Fibroblast of pulmonary artery (primary cell): Measurements from ENCODE around the gene ARL4C.

ENCODE experiments used
- DNase-seq: peaks from one replicate; pipeline ENCODE4 v3.0.0-alpha.2; 2010; ENCODE audit warnings: low read depth
- H3K4me3 ChIP-seq: replicated peaks from 2 replicates; pipeline ENCODE4 v1.5.1; 2011; ENCODE audit warnings: low read depth, mild to moderate bottlenecking, control low read depth, low read length, moderate library complexity
- CTCF ChIP-seq: IDR thresholded peaks from 2 replicates; pipeline ENCODE4 v1.5.1; 2011; ENCODE audit warnings: mild to moderate bottlenecking, control low read depth, low read length, inconsistent platforms; ENCODE audit errors: missing control alignments

Gene ARL4C

GRCh38 chr2:234496835-234497593 is at the start of gene ARL4C:
Gene ARL4C (minus strand): TSS chr2:234497081. CDS start chr2:234496586, 495 bp downstream.
- peak; percentile 63 for DNase-seq
- H3K4me3 ChIP-seq = peak within 1 kb of the TSS; percentile 66
- no peak for TF ChIP-seq CTCF

- DNase-seq = peak; percentile 60
- peak; percentile 84 for TF ChIP-seq CTCF
- no peak overlapping the region for H3K4me3 ChIP-seq
Observed at GRCh38 chr2:234544659-234545611, 48.1 kb upstream of the ARL4C start.

- no peak for DNase-seq
- H3K4me3 ChIP-seq = no peak overlapping the region
- TF ChIP-seq CTCF = no peak
Observed at GRCh38 chr2:234542742-234543141, 45.9 kb upstream of the ARL4C start.

GRCh38 chr2:234537929-234538328 is 41.0 kb upstream of the ARL4C start:
- DNase-seq = no peak
- H3K4me3 ChIP-seq = no peak overlapping the region
- TF ChIP-seq CTCF = no peak

GRCh38 chr2:234536178-234536965 is 39.5 kb upstream of the ARL4C start:
- TF ChIP-seq CTCF = no peak
- no peak for DNase-seq
- H3K4me3 ChIP-seq = no peak overlapping the region

GRCh38 chr2:234535464-234535863 is 38.6 kb upstream of the ARL4C start:
- DNase-seq = no peak
- no peak overlapping the region for H3K4me3 ChIP-seq
- TF ChIP-seq CTCF = no peak
